AG04450 (cell line): Measurements from ENCODE around the gene UFSP2. TPM values are rescaled to one million over a fixed set of nuclear protein-coding genes. Genes with fewer than 3 reads are reported as not detected.

Experiments
- CTCF ChIA-PET: fragments of 300-600, 350-600 bp; formaldehyde crosslinking; extraction: SDS; loops from one replicate; lab custom pipeline; 2022; ENCODE audit warnings: antibody characterized with exemption, inconsistent platforms; lab: Charles Lee
- POLR2A ChIA-PET: fragments of 350-600 bp; formaldehyde crosslinking; extraction: SDS; loops from one replicate; lab custom pipeline; 2021; ENCODE audit warnings: antibody characterized with exemption, inconsistent platforms; lab: Yijun Ruan, JAX
- DNase-seq: peaks from one replicate; pipeline ENCODE4 v3.0.0-alpha.2; 2011; ENCODE audit warnings: low read depth, low spot score
- H3K27ac ChIP-seq: one replicate; pipeline ENCODE4 v1.5.1; 2012; ENCODE audit warnings: low read depth, low read length, control low read depth
- H3K27me3 ChIP-seq: one replicate; pipeline ENCODE4 v1.6.0; 2012; ENCODE audit warnings: low read length; ENCODE audit not compliant: control insufficient read depth, insufficient read depth
- H3K4me3 ChIP-seq: 2 replicates; pipeline ENCODE4 v1.5.1; 2011; ENCODE audit warnings: mild to moderate bottlenecking, low read depth, low read length, control low read depth
- H3K9me3 ChIP-seq: 2 replicates; pipeline ENCODE4 v1.5.1; 2012; ENCODE audit warnings: low read length; ENCODE audit not compliant: control insufficient read depth, insufficient read depth
- CTCF ChIP-seq: IDR thresholded peaks from 2 replicates; pipeline ENCODE4 v1.5.1; 2011; ENCODE audit warnings: low read depth, low read length, control low read depth, inconsistent platforms
- polyA plus RNA-seq: library from polyadenylated mRNA; depleted of rRNA; stranded (reverse); fragments of >200 nt; gene quantifications from 2 replicates; pipeline ENCODE4 v1.2.3, GENCODE V29; 2011

UFSP2 gene
- polyA plus RNA-seq, 1 experiment: 54.1 TPM

GRCh38 chr4:185390941-185391340 is 34.8 kb downstream of the UFSP2 start:
- ChIA-PET CTCF (no interaction called here), POLR2A (no interaction called here)
- no peaks in the 10 kb centered on the region for H3K27me3 ChIP-seq
- H3K4me3 ChIP-seq: no peak overlapping the region
- DNase-seq: no peak
- H3K9me3 ChIP-seq: no peaks in the 10 kb centered on the region
- TF ChIP-seq CTCF: no peak
- no peak overlapping the region for H3K27ac ChIP-seq

- TF ChIP-seq CTCF: no peak
- H3K27me3 ChIP-seq: no peaks in the 10 kb centered on the region
- no peak overlapping the region for H3K27ac ChIP-seq
- no peak for DNase-seq
- CTCF ChIA-PET: no interaction called here
- no peaks in the 10 kb centered on the region; the same call in 1 of the 2 replicates for H3K9me3 ChIP-seq
- no peak overlapping the region for H3K4me3 ChIP-seq
- POLR2A ChIA-PET: interaction anchor here (0.6 kb wide), 1 partner anchor 103 kb away, joined by 3 read pairs; no protein-coding TSS in a partner anchor
These were observed 37.8 kb downstream of the UFSP2 start for GRCh38 chr4:185387957-185388356.

GRCh38 chr4:185384930-185385331 is 40.8 kb downstream of the UFSP2 start:
- no peak for TF ChIP-seq CTCF
- no peaks in the 10 kb centered on the region; the same call in 1 of the 2 replicates for H3K9me3 ChIP-seq
- ChIA-PET POLR2A (no interaction called here), CTCF (interaction anchor here (0.7 to 1.4 kb wide), 3 partner anchors 85 to 213 kb away, joined by 3 to 5 read pairs (median 3); no protein-coding TSS in a partner anchor)
- H3K4me3 ChIP-seq: no peak overlapping the region
- H3K27me3 ChIP-seq: no peaks in the 10 kb centered on the region
- H3K27ac ChIP-seq: no peak overlapping the region
- DNase-seq: no peak

GRCh38 chr4:185384061-185384460 is 41.7 kb downstream of the UFSP2 start:
- Histone ChIP-seq H3K9me3 (no peaks in the 10 kb centered on the region; the same call in 1 of the 2 replicates), H3K4me3 (no peak overlapping the region), H3K27ac (no peak overlapping the region), H3K27me3 (no peaks in the 10 kb centered on the region)
- CTCF ChIA-PET: interaction anchor here (1.3 to 1.4 kb wide), 2 partner anchors 200 to 214 kb away, joined by 3 read pairs; no protein-coding TSS in a partner anchor
- no peak for TF ChIP-seq CTCF
- DNase-seq: no peak
- POLR2A ChIA-PET: no interaction called here

GRCh38 chr4:185383451-185383850 is 42.3 kb downstream of the UFSP2 start:
- no peak overlapping the region for H3K27ac ChIP-seq
- DNase-seq: no peak
- H3K9me3 ChIP-seq: no peaks in the 10 kb centered on the region; the same call in 1 of the 2 replicates
- TF ChIP-seq CTCF: no peak
- POLR2A ChIA-PET: no interaction called here
- no peak overlapping the region for H3K4me3 ChIP-seq
- CTCF ChIA-PET: no interaction called here
- no peaks in the 10 kb centered on the region for H3K27me3 ChIP-seq
